GM23338 (cell line): ENCODE results near the gene LRRC27. TPM values are rescaled to one million over a fixed set of nuclear protein-coding genes. Genes with fewer than 3 reads are reported as not detected.

ENCODE experiments used
- ATAC-seq: fragments of 200-7000 bp; cut with Tn5 transposase; 3 replicates; pipeline ENCODE4 v1.9.1; 2020
- DNase-seq: peaks from one replicate; pipeline ENCODE4 v3.0.0-alpha.2; 2015; ENCODE audit warnings: low spot score
- H2AFZ ChIP-seq: fragments of 200-600 bp; sonication (generic); 2 replicates; pipeline ENCODE4 v1.8.0; 2016; ENCODE audit warnings: antibody characterized with exemption, mild to moderate bottlenecking, moderate library complexity
- H3F3A ChIP-seq: fragments of 200-600 bp; sonication (generic); replicated peaks from 2 replicates; pipeline ENCODE4 v1.8.0; 2017; ENCODE audit warnings: antibody characterized with exemption, mixed run types, low read depth
- H3K27ac ChIP-seq: fragments of 200-600 bp; sonication (generic); 2 replicates; pipeline ENCODE4 v1.6.1; 2016; ENCODE audit warnings: low read depth
- H3K27me3 ChIP-seq: fragments of 200-600 bp; sonication (generic); 2 replicates; pipeline ENCODE4 v1.8.0; 2016; ENCODE audit warnings: mild to moderate bottlenecking, mixed run types, moderate library complexity; ENCODE audit not compliant: insufficient read depth
- H3K36me3 ChIP-seq: fragments of 200-600 bp; sonication (generic); 2 replicates; pipeline ENCODE4 v1.8.0; 2016; ENCODE audit warnings: mild to moderate bottlenecking; ENCODE audit not compliant: insufficient read depth
- H3K4me1 ChIP-seq: fragments of 200-600 bp; sonication (generic); 2 replicates; pipeline ENCODE4 v1.8.0; 2016; ENCODE audit warnings: mild to moderate bottlenecking, moderate library complexity; ENCODE audit not compliant: insufficient read depth
- H3K4me2 ChIP-seq: fragments of 200-600 bp; sonication (generic); 2 replicates; pipeline ENCODE4 v1.7.1; 2017; ENCODE audit warnings: mixed run types
- H3K4me3 ChIP-seq: fragments of 200-600 bp; sonication (generic); 2 replicates; pipeline ENCODE4 v1.6.1; 2016; ENCODE audit warnings: mixed run types
- H3K79me2 ChIP-seq: fragments of 200-600 bp; sonication (generic); replicated peaks from 2 replicates; pipeline ENCODE4 v1.8.0; 2017; ENCODE audit warnings: mild to moderate bottlenecking; ENCODE audit not compliant: insufficient read depth
- H3K9me2 ChIP-seq: fragments of 200-600 bp; sonication (generic); 2 replicates; pipeline ENCODE4 v1.8.0; 2017; ENCODE audit not compliant: insufficient read depth
- H4K20me1 ChIP-seq: fragments of 200-600 bp; sonication (generic); replicated peaks from 2 replicates; pipeline ENCODE4 v1.8.0; 2017; ENCODE audit warnings: mild to moderate bottlenecking; ENCODE audit not compliant: insufficient read depth
- H3K27ac Mint-ChIP-seq: 2 replicates; pipeline ENCODE4 v1.8.0; 2020; ENCODE audit warnings: inconsistent platforms, mild to moderate bottlenecking, moderate library complexity, mixed read lengths
- H3K27me3 Mint-ChIP-seq: 3 replicates; pipeline ENCODE4 v1.8.0; 2022; ENCODE audit warnings: low read depth, mild to moderate bottlenecking, moderate library complexity, mixed read lengths, inconsistent platforms; ENCODE audit not compliant: insufficient read depth, poor library complexity
- H3K36me3 Mint-ChIP-seq: 3 replicates; pipeline ENCODE4 v1.8.0; 2021; ENCODE audit warnings: low read depth, mild to moderate bottlenecking, inconsistent platforms, moderate library complexity, mixed read lengths
- H3K4me1 Mint-ChIP-seq: 3 replicates; pipeline ENCODE4 v1.8.0; 2020; ENCODE audit warnings: mild to moderate bottlenecking, inconsistent platforms, mixed read lengths
- H3K4me3 Mint-ChIP-seq: 3 replicates; pipeline ENCODE4 v1.8.0; 2021; ENCODE audit warnings: moderate library complexity, mild to moderate bottlenecking, inconsistent platforms, mixed read lengths
- H3K9me3 Mint-ChIP-seq: 3 replicates; pipeline ENCODE4 v1.8.0; 2020; ENCODE audit warnings: moderate library complexity, mild to moderate bottlenecking, inconsistent platforms, mixed read lengths
- POLR2AphosphoS5 ChIP-seq: IDR thresholded peaks from 2 replicates; pipeline ENCODE4 v1.6.1; 2016; ENCODE audit warnings: antibody characterized with exemption, low read depth
- STAT1 ChIP-seq: IDR thresholded peaks from one replicate; pipeline ENCODE4 v1.6.1; 2016; ENCODE audit warnings: antibody characterized with exemption; ENCODE audit not compliant: unreplicated experiment
- ZNF331 ChIP-seq: fragments of 250-450 bp; sonication (Bioruptor Pico); IDR thresholded peaks from 2 replicates; pipeline ENCODE4 v1.5.0; 2020; ENCODE audit warnings: low read depth, mild to moderate bottlenecking, moderate library complexity
- long read RNA-seq: library from polyadenylated mRNA; unstranded; transcript quantifications from one replicate; pipeline ENCODE4 v2.0.0, GENCODE V29; 2020; ENCODE audit not compliant: unreplicated experiment
- polyA plus RNA-seq: library from polyadenylated mRNA; unstranded; fragments of >200 nt; fragmentation: Nextera tagmentation; extraction: Ambion mirVana; gene quantifications from 2 replicates; pipeline ENCODE4 v1.2.1, GENCODE V29; 2016
- total RNA-seq: library from RNA; depleted of rRNA; stranded (reverse); fragments of >200 nt; shearing (Covaris generic); gene quantifications from 2 replicates; pipeline ENCODE4 v1.2.3, GENCODE V29; 2014; rRNA removed
- TF ChIP-seq, protein P1 (sequence below), 2 experiments: fragments of 200-600 bp in 1 of 2; sonication (generic) in 1 of 2; conservative IDR thresholded peaks; 2 replicates each; pipeline versions ENCODE4 v1.5.1 to v1.6.1; 2016 to 2017; ENCODE audit warnings: antibody characterized with exemption in 2 of 2, low read depth in 2 of 2, mild to moderate bottlenecking in 2 of 2, moderate library complexity in 1 of 2
- TF ChIP-seq, protein P2 (sequence below): IDR thresholded peaks from 2 replicates; pipeline ENCODE4 v1.6.1; 2016; ENCODE audit warnings: antibody characterized with exemption

The LRRC27 gene
- total RNA-seq (3.1 and 3.5 TPM in 2 replicates), polyA plus RNA-seq (2.2 and 2.9 TPM in 2 replicates)
- long read RNA-seq, partial matches to known transcripts = 1 of 3 reads
- long read RNA-seq, other reads (novel, unspliced or antisense) = 2 of 3 reads

GRCh38 chr10:132331601-132332432 lies at the start of gene LRRC27:
LRRC27 (plus strand) TSS chr10:132332193; CDS start chr10:132333525, 1,332 bp downstream.
- H3K27me3 Mint-ChIP-seq = peaks cover 24% of the 10 kb centered on the region
- peak; percentile 97 for DNase-seq
- 0 out of 2 replicates have a peak, but pooled peaks cover 6% of the 10 kb centered on the region for H3F3A ChIP-seq
- H3K9me3 Mint-ChIP-seq = peaks cover 4% of the 10 kb centered on the region; the same call in 2 of the 3 replicates
- peak within 1 kb of the TSS; percentile 85 for H3K27ac Mint-ChIP-seq
- H3K4me1 Mint-ChIP-seq = peaks cover 40% of the 10 kb centered on the region
- H3K79me2 ChIP-seq = peaks cover 44% of the 10 kb centered on the region
- H3K4me3 Mint-ChIP-seq = peak within 1 kb of the TSS; percentile 95
- H3K27ac ChIP-seq = peak within 1 kb of the TSS; percentile 61; the same call in 1 of the 2 replicates
- peak; percentile 88 for ATAC-seq
- peak within 1 kb of the TSS; percentile 96 for H3K4me2 ChIP-seq
- H3K4me1 ChIP-seq = peaks cover 20% of the 10 kb centered on the region
- H3K36me3 ChIP-seq = no peaks in the 10 kb centered on the region
- TF ChIP-seq POLR2AphosphoS5 (peak; percentile 73), ZNF331 (CRISPR knock-in tag) (no peak)
- no peaks in the 10 kb centered on the region for H3K9me2 ChIP-seq
- no peaks in the 10 kb centered on the region; the same call in none of the 2 replicates for H4K20me1 ChIP-seq
- H3K36me3 Mint-ChIP-seq = peaks cover 15% of the 10 kb centered on the region
- H3K27me3 ChIP-seq = no peaks in the 10 kb centered on the region
- peak within 1 kb of the TSS; percentile 90 for H3K4me3 ChIP-seq
- peak within 1 kb of the TSS; percentile 94 for H2AFZ ChIP-seq

- H3K27ac ChIP-seq = no peak overlapping the region
- Mint-ChIP-seq H3K4me3 (no peak overlapping the region; the same call in 2 of the 3 replicates), H3K27ac (no peak overlapping the region), H3K4me1 (peaks cover 11% of the 10 kb centered on the region), H3K27me3 (peaks cover 10% of the 10 kb centered on the region), H3K9me3 (no peaks in the 10 kb centered on the region; the same call in 2 of the 3 replicates), H3K36me3 (no peaks in the 10 kb centered on the region; the same call in 2 of the 3 replicates)
- TF ChIP-seq, protein P1, sequence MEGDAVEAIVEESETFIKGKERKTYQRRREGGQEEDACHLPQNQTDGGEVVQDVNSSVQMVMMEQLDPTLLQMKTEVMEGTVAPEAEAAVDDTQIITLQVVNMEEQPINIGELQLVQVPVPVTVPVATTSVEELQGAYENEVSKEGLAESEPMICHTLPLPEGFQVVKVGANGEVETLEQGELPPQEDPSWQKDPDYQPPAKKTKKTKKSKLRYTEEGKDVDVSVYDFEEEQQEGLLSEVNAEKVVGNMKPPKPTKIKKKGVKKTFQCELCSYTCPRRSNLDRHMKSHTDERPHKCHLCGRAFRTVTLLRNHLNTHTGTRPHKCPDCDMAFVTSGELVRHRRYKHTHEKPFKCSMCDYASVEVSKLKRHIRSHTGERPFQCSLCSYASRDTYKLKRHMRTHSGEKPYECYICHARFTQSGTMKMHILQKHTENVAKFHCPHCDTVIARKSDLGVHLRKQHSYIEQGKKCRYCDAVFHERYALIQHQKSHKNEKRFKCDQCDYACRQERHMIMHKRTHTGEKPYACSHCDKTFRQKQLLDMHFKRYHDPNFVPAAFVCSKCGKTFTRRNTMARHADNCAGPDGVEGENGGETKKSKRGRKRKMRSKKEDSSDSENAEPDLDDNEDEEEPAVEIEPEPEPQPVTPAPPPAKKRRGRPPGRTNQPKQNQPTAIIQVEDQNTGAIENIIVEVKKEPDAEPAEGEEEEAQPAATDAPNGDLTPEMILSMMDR (conservative IDR thresholded peaks at IDR 0.05; ENCODE audit: low read depth in 2 of 2) = no peak
- TF ChIP-seq, protein P2, sequence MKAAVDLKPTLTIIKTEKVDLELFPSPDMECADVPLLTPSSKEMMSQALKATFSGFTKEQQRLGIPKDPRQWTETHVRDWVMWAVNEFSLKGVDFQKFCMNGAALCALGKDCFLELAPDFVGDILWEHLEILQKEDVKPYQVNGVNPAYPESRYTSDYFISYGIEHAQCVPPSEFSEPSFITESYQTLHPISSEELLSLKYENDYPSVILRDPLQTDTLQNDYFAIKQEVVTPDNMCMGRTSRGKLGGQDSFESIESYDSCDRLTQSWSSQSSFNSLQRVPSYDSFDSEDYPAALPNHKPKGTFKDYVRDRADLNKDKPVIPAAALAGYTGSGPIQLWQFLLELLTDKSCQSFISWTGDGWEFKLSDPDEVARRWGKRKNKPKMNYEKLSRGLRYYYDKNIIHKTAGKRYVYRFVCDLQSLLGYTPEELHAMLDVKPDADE = no peak
- no peak for TF ChIP-seq POLR2AphosphoS5
- TF ChIP-seq STAT1 = no peak
- no peaks in the 10 kb centered on the region for H3K9me2 ChIP-seq
- H3F3A ChIP-seq = no peaks in the 10 kb centered on the region
- H3K79me2 ChIP-seq = no peaks in the 10 kb centered on the region
- H3K36me3 ChIP-seq = no peaks in the 10 kb centered on the region
- H2AFZ ChIP-seq = no peak overlapping the region
- H3K27me3 ChIP-seq = no peaks in the 10 kb centered on the region
- H3K4me1 ChIP-seq = no peaks in the 10 kb centered on the region
- H4K20me1 ChIP-seq = no peaks in the 10 kb centered on the region
- ATAC-seq (peak; percentile 57), DNase-seq (no peak)
- H3K4me2 ChIP-seq = no peak overlapping the region
- H3K4me3 ChIP-seq = no peak overlapping the region
Measured at GRCh38 chr10:132282667-132283603, 49.1 kb upstream of the LRRC27 start.
